HepG2 (cell line): ENCODE measurements around the gene C5AR1. TPM values are rescaled to one million over a fixed set of nuclear protein-coding genes. Genes with fewer than 3 reads are reported as not detected.

ENCODE experiments used
- ADNP ChIP-seq: sonication (generic); formaldehyde crosslinking; IDR thresholded peaks from 2 replicates; pipeline ENCODE4 v1.4.0; 2020; ENCODE audit warnings: missing genetic modification reagents
- CCAR2 ChIP-seq: fragments of 200-400 bp; formaldehyde crosslinking; optimal IDR thresholded peaks from 2 replicates; pipeline ENCODE3; 2018; ENCODE audit warnings: low read depth, mild to moderate bottlenecking, low read length, moderate library complexity
- HNRNPL ChIP-seq: fragments of 200-400 bp; formaldehyde crosslinking; IDR thresholded peaks from 2 replicates; pipeline ENCODE4 v1.6.1; 2017; ENCODE audit warnings: mild to moderate bottlenecking, low read depth, low read length
- HOXA7 ChIP-seq: sonication (generic); formaldehyde crosslinking; IDR thresholded peaks from 2 replicates; pipeline ENCODE4 v1.8.1; 2022; ENCODE audit warnings: mild to moderate bottlenecking, missing genetic modification reagents, moderate library complexity
- ISX ChIP-seq: sonication (generic); formaldehyde crosslinking; conservative IDR thresholded peaks from 2 replicates; pipeline ENCODE4 v1.5.0; 2020; ENCODE audit warnings: missing genetic modification reagents
- JDP2 ChIP-seq: sonication (generic); formaldehyde crosslinking; IDR thresholded peaks from 2 replicates; pipeline ENCODE4 v1.8.1; 2022; ENCODE audit warnings: missing genetic modification reagents, borderline replicate concordance
- JUND ChIP-seq: sonication (generic); formaldehyde crosslinking; IDR thresholded peaks from 2 replicates; pipeline ENCODE4 v1.8.0; 2022; ENCODE audit warnings: mild to moderate bottlenecking, missing genetic modification reagents
- KDM2A ChIP-seq: sonication (generic); formaldehyde crosslinking; IDR thresholded peaks from 2 replicates; pipeline ENCODE4 v1.4.0; 2020; ENCODE audit warnings: low read depth, missing genetic modification reagents, borderline replicate concordance
- KLF13 ChIP-seq: sonication (generic); formaldehyde crosslinking; IDR thresholded peaks from 2 replicates; pipeline ENCODE4 v1.4.0; 2020; ENCODE audit warnings: mild to moderate bottlenecking, missing genetic modification reagents
- MXD4 ChIP-seq: IDR thresholded peaks from 2 replicates; pipeline ENCODE4 v1.6.1; 2016; ENCODE audit warnings: mild to moderate bottlenecking, missing biosample characterization, missing genetic modification reagents
- SATB2 ChIP-seq: sonication (generic); formaldehyde crosslinking; IDR thresholded peaks from 2 replicates; pipeline ENCODE4 v1.5.0; 2020; ENCODE audit warnings: missing genetic modification reagents
- SIX1 ChIP-seq: sonication (generic); formaldehyde crosslinking; IDR thresholded peaks from 2 replicates; pipeline ENCODE4 v1.4.0; 2020; ENCODE audit warnings: missing genetic modification reagents, borderline replicate concordance
- SMC3 ChIP-seq: IDR thresholded peaks from 2 replicates; pipeline ENCODE4 v1.6.1; 2011; ENCODE audit warnings: low read length, improper control_type of control experiment
- TCF12 ChIP-seq, 2 experiments: fragments of 450-650 bp in 1 of 2; sonication (generic) in 1 of 2; formaldehyde crosslinking in 1 of 2; IDR thresholded peaks; 2 replicates each; pipeline versions ENCODE4 v1.6.1 to v1.8.0; 2017 to 2022; ENCODE audit warnings: antibody characterized with exemption in 1 of 2, mild to moderate bottlenecking in 1 of 2, missing genetic modification reagents in 1 of 2, moderate library complexity in 1 of 2
- TEAD2 ChIP-seq: sonication (generic); formaldehyde crosslinking; IDR thresholded peaks from 2 replicates; pipeline ENCODE4 v1.9.0; 2021; ENCODE audit warnings: missing genetic modification reagents
- ZNF12 ChIP-seq: sonication (generic); formaldehyde crosslinking; IDR thresholded peaks from 2 replicates; pipeline ENCODE4 v1.5.0; 2020; ENCODE audit warnings: missing genetic modification reagents
- ZNF567 ChIP-seq: sonication (generic); formaldehyde crosslinking; IDR thresholded peaks from 2 replicates; pipeline ENCODE4 v1.8.1; 2023; ENCODE audit warnings: mild to moderate bottlenecking, missing genetic modification reagents, borderline replicate concordance
- ZNF615 ChIP-seq: sonication (generic); formaldehyde crosslinking; IDR thresholded peaks from 2 replicates; pipeline ENCODE4 v1.5.0; 2020; ENCODE audit warnings: mild to moderate bottlenecking, missing genetic modification reagents, borderline replicate concordance
- ZNF850 ChIP-seq: sonication (generic); formaldehyde crosslinking; conservative IDR thresholded peaks from 2 replicates; pipeline ENCODE4 v1.9.0; 2021; ENCODE audit warnings: mild to moderate bottlenecking, missing genetic modification reagents
- ZSCAN21 ChIP-seq: sonication (generic); formaldehyde crosslinking; IDR thresholded peaks from 2 replicates; pipeline ENCODE4 v1.8.0; 2022; ENCODE audit warnings: mild to moderate bottlenecking, missing genetic modification reagents, moderate library complexity, borderline replicate concordance
- polyA plus RNA-seq, 8 experiments: library from polyadenylated mRNA; depleted of rRNA in 3 of 8; stranded (reverse) in 7 of 8; unstranded in 1 of 8; fragments of >200 nt; fragmentation: Illumina TruSeq in 4 of 8; extraction: Trizol in 4 of 8; gene quantifications; 2 replicates each; pipeline versions ENCODE4 v1.2.1 to v1.2.3, GENCODE V29; 2011 to 2016; ENCODE audit warnings: low read depth in 4 of 8, missing spikeins in 1 of 8, mixed read lengths in 1 of 8; ENCODE audit not compliant: insufficient read depth in 1 of 8
- total RNA-seq, 5 experiments: library from RNA; depleted of rRNA; stranded (reverse); fragments of >200 nt; fragmentation: Illumina TruSeq; extraction: Trizol; gene quantifications; 2 replicates each; pipeline ENCODE4 v1.2.3, GENCODE V29; 2016; ENCODE audit warnings: low read depth in 1 of 5
- TF ChIP-seq, protein P1 (sequence below): IDR thresholded peaks from 2 replicates; pipeline ENCODE4 v1.6.1; 2016; ENCODE audit warnings: missing compliant biosample characterization, missing genetic modification reagents, borderline replicate concordance
- TF ChIP-seq, protein P2 (sequence below): sonication (generic); formaldehyde crosslinking; IDR thresholded peaks from 2 replicates; pipeline ENCODE4 v1.4.0; 2020; ENCODE audit warnings: missing genetic modification reagents, low read depth, mild to moderate bottlenecking, borderline replicate concordance
- TF ChIP-seq, protein P3 (sequence below): sonication (generic); formaldehyde crosslinking; IDR thresholded peaks from 2 replicates; pipeline ENCODE4 v1.4.0; 2020; ENCODE audit warnings: mild to moderate bottlenecking, missing genetic modification reagents, borderline replicate concordance
- TF ChIP-seq, protein P4 (sequence below): IDR thresholded peaks from 2 replicates; pipeline ENCODE4 v1.6.1; 2016; ENCODE audit warnings: low read depth, control low read depth

Gene C5AR1
- total and polyA plus RNA-seq, 2 of the 13 experiments (the other 11 are each of a cell fraction or from before 2014, with no cell fraction given), result 0.07 to 1.6 TPM

DNA sequence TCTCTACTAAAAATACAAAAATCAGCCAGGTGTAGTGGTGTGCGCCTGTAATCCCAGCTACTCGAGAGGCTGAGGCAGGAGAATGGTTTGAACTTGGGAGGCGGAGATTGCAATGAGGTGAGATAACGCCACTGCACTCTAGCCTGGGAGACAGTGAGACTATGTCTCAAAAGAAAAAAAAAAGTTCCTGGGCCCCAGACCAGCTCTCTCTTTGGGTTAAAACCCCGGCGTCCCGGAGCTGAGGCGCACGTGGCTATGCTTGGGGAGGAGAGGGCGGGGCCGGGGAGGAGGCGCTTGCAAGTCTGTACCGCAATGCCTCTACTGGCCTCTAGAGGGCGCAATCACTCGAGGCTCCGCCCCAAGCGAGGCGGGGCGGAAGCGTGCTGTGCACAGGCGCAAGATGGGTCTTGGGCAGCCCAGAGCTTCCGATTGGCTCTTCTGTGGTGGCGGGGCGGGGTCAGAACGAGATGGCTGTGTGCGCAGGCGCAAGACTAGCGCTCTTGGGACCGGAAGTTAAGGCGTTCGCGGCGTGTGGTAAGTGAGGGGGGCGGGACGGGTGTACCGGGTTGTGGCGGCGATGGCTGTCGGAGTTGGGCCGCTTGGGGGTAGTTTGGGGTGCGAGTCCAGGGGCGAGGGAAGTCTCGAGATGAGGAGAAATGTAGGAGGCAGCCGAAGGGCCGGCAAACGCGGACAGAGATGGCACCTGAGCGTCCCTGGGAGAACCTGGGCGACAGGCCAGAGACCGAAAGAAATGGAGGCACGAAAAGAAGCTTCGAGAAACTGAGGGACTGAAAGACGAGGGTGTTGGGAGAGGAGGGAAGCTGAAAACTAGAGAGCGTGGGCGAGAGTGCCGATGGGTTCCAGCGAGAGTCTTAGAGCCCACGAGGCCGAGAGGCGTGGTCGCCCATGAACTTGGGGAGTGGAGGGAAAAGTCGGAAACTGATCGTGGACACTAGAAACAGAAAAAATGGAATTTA, 39.4 kb downstream of the C5AR1 start, which contains the start of gene DHX34 (continued):
- TF ChIP-seq KLF13 (no peak), ZNF567 (CRISPR knock-in tag) (0 out of 2 replicates have a peak, but pooled peaks have one; percentile 33), CCAR2 (no peak), ZNF850 (CRISPR knock-in tag) (no peak), JUND (CRISPR knock-in tag) (no peak), ADNP (CRISPR knock-in tag) (no peak), HNRNPL (0 out of 2 replicates have a peak, but pooled peaks have one; percentile 21), MXD4 (CRISPR knock-in tag) (no peak; the same call in 1 of the 2 replicates), ZNF12 (CRISPR knock-in tag) (no peak), TEAD2 (CRISPR knock-in tag) (no peak), ZNF615 (no peak), SATB2 (CRISPR knock-in tag) (no peak), TCF12 (IDR thresholded peaks at IDR 0.05) (no peak), TCF12 (CRISPR knock-in tag; IDR thresholded peaks at IDR 0.05) (no peak), KDM2A (CRISPR knock-in tag) (peak; percentile 52), ZSCAN21 (CRISPR knock-in tag) (no peak; the same call in 1 of the 2 replicates), JDP2 (no peak), HOXA7 (CRISPR knock-in tag) (no peak), ISX (CRISPR knock-in tag) (no peak), SMC3 (no peak), SIX1 (CRISPR knock-in tag) (no peak)
- TF ChIP-seq, protein P1, sequence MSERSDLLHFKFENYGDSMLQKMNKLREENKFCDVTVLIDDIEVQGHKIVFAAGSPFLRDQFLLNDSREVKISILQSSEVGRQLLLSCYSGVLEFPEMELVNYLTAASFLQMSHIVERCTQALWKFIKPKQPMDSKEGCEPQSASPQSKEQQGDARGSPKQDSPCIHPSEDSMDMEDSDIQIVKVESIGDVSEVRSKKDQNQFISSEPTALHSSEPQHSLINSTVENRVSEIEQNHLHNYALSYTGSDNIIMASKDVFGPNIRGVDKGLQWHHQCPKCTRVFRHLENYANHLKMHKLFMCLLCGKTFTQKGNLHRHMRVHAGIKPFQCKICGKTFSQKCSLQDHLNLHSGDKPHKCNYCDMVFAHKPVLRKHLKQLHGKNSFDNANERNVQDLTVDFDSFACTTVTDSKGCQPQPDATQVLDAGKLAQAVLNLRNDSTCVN (CRISPR knock-in tag), result no peak
- TF ChIP-seq, protein P2, sequence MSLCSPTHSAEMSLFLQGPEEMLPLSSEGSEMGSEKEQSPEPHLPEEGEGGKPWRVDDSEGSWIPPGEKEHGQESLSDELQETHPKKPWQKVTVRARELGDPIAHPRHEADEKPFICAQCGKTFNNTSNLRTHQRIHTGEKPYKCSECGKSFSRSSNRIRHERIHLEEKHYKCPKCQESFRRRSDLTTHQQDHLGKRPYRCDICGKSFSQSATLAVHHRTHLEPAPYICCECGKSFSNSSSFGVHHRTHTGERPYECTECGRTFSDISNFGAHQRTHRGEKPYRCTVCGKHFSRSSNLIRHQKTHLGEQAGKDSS, result peak; percentile 74; the same call in 1 of the 2 replicates
- TF ChIP-seq, protein P3, sequence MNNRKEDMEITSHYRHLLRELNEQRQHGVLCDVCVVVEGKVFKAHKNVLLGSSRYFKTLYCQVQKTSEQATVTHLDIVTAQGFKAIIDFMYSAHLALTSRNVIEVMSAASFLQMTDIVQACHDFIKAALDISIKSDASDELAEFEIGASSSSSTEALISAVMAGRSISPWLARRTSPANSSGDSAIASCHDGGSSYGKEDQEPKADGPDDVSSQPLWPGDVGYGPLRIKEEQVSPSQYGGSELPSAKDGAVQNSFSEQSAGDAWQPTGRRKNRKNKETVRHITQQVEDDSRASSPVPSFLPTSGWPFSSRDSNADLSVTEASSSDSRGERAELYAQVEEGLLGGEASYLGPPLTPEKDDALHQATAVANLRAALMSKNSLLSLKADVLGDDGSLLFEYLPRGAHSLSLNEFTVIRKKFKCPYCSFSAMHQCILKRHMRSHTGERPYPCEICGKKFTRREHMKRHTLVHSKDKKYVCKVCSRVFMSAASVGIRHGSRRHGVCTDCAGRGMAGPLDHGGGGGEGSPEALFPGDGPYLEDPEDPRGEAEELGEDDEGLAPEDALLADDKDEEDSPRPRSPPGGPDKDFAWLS, result no peak
- TF ChIP-seq, protein P4, sequence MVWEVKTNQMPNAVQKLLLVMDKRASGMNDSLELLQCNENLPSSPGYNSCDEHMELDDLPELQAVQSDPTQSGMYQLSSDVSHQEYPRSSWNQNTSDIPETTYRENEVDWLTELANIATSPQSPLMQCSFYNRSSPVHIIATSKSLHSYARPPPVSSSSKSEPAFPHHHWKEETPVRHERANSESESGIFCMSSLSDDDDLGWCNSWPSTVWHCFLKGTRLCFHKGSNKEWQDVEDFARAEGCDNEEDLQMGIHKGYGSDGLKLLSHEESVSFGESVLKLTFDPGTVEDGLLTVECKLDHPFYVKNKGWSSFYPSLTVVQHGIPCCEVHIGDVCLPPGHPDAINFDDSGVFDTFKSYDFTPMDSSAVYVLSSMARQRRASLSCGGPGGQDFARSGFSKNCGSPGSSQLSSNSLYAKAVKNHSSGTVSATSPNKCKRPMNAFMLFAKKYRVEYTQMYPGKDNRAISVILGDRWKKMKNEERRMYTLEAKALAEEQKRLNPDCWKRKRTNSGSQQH (CRISPR knock-in tag), result 0 out of 2 replicates have a peak, but pooled peaks have one; percentile 11
